Mucosa of descending colon (tissue), 3 donors: ENCODE results near the gene ATAD3B. TPM values are rescaled to one million over a fixed set of nuclear protein-coding genes. Genes with fewer than 3 reads are reported as not detected.
A peak's percentile ranks its signal among the peaks of the same experiment; 100 is the strongest.

Experiments
- ATAC-seq: fragments of 200-7000 bp; cut with Tn5 transposase; one replicate; pipeline ENCODE4 v1.9.1; 2020; ENCODE audit warnings: mild to moderate bottlenecking, moderate library complexity
- DNase-seq, 3 donors: peaks; one replicate each; pipeline ENCODE4 v3.0.0-alpha.2; 2020
- H3K36me3 ChIP-seq: fragments of 200-600 bp; one replicate; pipeline ENCODE4 v1.8.0; 2021; ENCODE audit warnings: low read depth, mild to moderate bottlenecking
- H3K4me1 ChIP-seq: fragments of 200-600 bp; one replicate; pipeline ENCODE4 v1.8.0; 2021; ENCODE audit warnings: low read depth, mild to moderate bottlenecking
- H3K4me3 ChIP-seq: fragments of 200-600 bp; one replicate; pipeline ENCODE4 v1.8.0; 2021; ENCODE audit warnings: mild to moderate bottlenecking
- H3K9me3 ChIP-seq: fragments of 200-600 bp; one replicate; pipeline ENCODE4 v1.8.0; 2021; ENCODE audit warnings: mild to moderate bottlenecking
- CTCF ChIP-seq: fragments of 200-600 bp; IDR thresholded peaks from one replicate; pipeline ENCODE4 v1.8.0; 2022; ENCODE audit warnings: antibody characterized with exemption, mild to moderate bottlenecking
- intact Hi-C, 2 donors: fragments of 100-400 bp; cut with DNase I in 1 of 2; cut with micrococcal nuclease in 1 of 2; formaldehyde crosslinking; loops; one replicate each; pipeline versions ENCODE4 v1.11.0 to v1.11.1; 2022; cut with DNase I, micrococcal nuclease
- total RNA-seq, 3 donors: library from RNA; stranded (reverse); fragmentation: NEBNext Ultra II Directional in 2 of 3; extraction: Animal tissue kit (Norgen Biotek cat#: 25700) in 2 of 3; gene quantifications; one replicate each; pipeline versions ENCODE4 v1.2.1 to v1.2.4, GENCODE V29; 2021 to 2023
- donor health status: DM: no; HTN: no; CAD: no; lungs with moderate emphysema.
- donor health status: DM: no; HTN: no; CAD: no.
- donor health status: DM: no; HTN: yes; CAD: no.

ATAD3B gene
- total RNA-seq, 3 donors from 2014 or later = 22.8 to 30.9 (median 25.4) TPM

- H3K36me3 ChIP-seq = no peaks in the 10 kb centered on the region
- H3K4me3 ChIP-seq = no peak overlapping the region
- H3K4me1 ChIP-seq = peaks cover 56% of the 10 kb centered on the region
- TF ChIP-seq CTCF = no peak
- DNase-seq (no peak), ATAC-seq (no peak)
- H3K9me3 ChIP-seq = no peaks in the 10 kb centered on the region
- intact Hi-C loops = no loop called here
Measured at GRCh38 chr1:1437033-1437903, 34.3 kb upstream of the ATAD3B start.

- TF ChIP-seq CTCF = no peak
- Histone ChIP-seq H3K4me3 (no peak overlapping the region), H3K36me3 (no peaks in the 10 kb centered on the region), H3K9me3 (no peaks in the 10 kb centered on the region), H3K4me1 (peaks cover 49% of the 10 kb centered on the region)
- peak; percentile 75 to 80 (median 78) for DNase-seq
- peak; percentile 59 for ATAC-seq
- intact Hi-C loops = no loop called here
Measured at GRCh38 chr1:1437904-1438376, 33.6 kb upstream of the ATAD3B start.

GRCh38 chr1:1438531-1439381, 32.8 kb upstream of the ATAD3B start:
- TF ChIP-seq CTCF = no peak
- DNase-seq (no peak), ATAC-seq (no peak)
- Histone ChIP-seq H3K9me3 (no peaks in the 10 kb centered on the region), H3K36me3 (no peaks in the 10 kb centered on the region), H3K4me3 (no peak overlapping the region), H3K4me1 (peaks cover 42% of the 10 kb centered on the region)
- intact Hi-C loops = no loop called here

- intact Hi-C loops = no loop called here
- DNase-seq (no peak), ATAC-seq (no peak)
- H3K4me1 ChIP-seq = peaks cover 33% of the 10 kb centered on the region
- H3K36me3 ChIP-seq = no peaks in the 10 kb centered on the region
- TF ChIP-seq CTCF = no peak
- no peak overlapping the region for H3K4me3 ChIP-seq
- H3K9me3 ChIP-seq = no peaks in the 10 kb centered on the region
Measured at GRCh38 chr1:1439546-1440261, 31.9 kb upstream of the ATAD3B start.

- no peak for TF ChIP-seq CTCF
- Histone ChIP-seq H3K36me3 (no peaks in the 10 kb centered on the region), H3K9me3 (no peaks in the 10 kb centered on the region), H3K4me3 (no peak overlapping the region), H3K4me1 (peaks cover 26% of the 10 kb centered on the region)
- intact Hi-C loops = no loop called here
- ATAC-seq (no peak), DNase-seq (no peak)
Measured at GRCh38 chr1:1440262-1441001, 31.1 kb upstream of the ATAD3B start.
